ENCODE results near the gene EPHB1. TPM values are rescaled to one million over a fixed set of nuclear protein-coding genes. Genes with fewer than 3 reads are reported as not detected.

Gene EPHB1
- total RNA-seq, 1 experiment from 2014 or later = 7.0 TPM

- ChIA-PET CTCF (interaction anchor here (1.4 to 1.5 kb wide), 2 partner anchors 19 to 102 kb away, joined by 3 to 6 read pairs; no protein-coding TSS in a partner anchor), POLR2A (no interaction called here)
- Mint-ChIP-seq H3K36me3 (no peaks in the 10 kb centered on the region), H3K4me1 (no peaks in the 10 kb centered on the region), H3K27me3 (ENCODE audit: low read depth) (no peaks in the 10 kb centered on the region), H3K4me3 (no peak overlapping the region), H3K27ac (0 out of 2 replicates have a peak overlapping the region, but pooled peaks have one; percentile 4), H3K9me3 (no peaks in the 10 kb centered on the region)
- TF ChIP-seq GABPB1 (CRISPR knock-in tag; IDR thresholded peaks at IDR 0.05) (no peak), ZNF396 (CRISPR knock-in tag; IDR thresholded peaks at IDR 0.05; ENCODE audit: borderline replicate concordance) (no peak), AFF4 (CRISPR knock-in tag; IDR thresholded peaks at IDR 0.05; ENCODE audit: borderline replicate concordance) (no peak), CREM (CRISPR knock-in tag; IDR thresholded peaks at IDR 0.05) (no peak), EMX1 (CRISPR knock-in tag; IDR thresholded peaks at IDR 0.05) (no peak), ZBTB21 (CRISPR knock-in tag; IDR thresholded peaks at IDR 0.05; ENCODE audit: borderline replicate concordance) (no peak), ZNF263 (CRISPR knock-in tag; IDR thresholded peaks at IDR 0.05; ENCODE audit: low read depth) (no peak), IRF1 (CRISPR knock-in tag; IDR thresholded peaks at IDR 0.05) (no peak), NR2C2 (CRISPR knock-in tag; IDR thresholded peaks at IDR 0.05) (no peak), USF1 (CRISPR knock-in tag; IDR thresholded peaks at IDR 0.05) (no peak), ATF2 (CRISPR knock-in tag; IDR thresholded peaks at IDR 0.05; ENCODE audit: borderline replicate concordance, low read depth) (no peak)
- DNase-seq (ENCODE audit: low spot score) = no peak
- no peak for ATAC-seq
Measured at GRCh38 chr3:134857356-134857755, 62.3 kb downstream of the EPHB1 start.

GRCh38 chr3:134857776-134858362 is 62.8 kb downstream of the EPHB1 start:
- CTCF ChIA-PET = interaction anchor here (1.1 to 1.5 kb wide), 4 partner anchors 19 to 217 kb away, joined by 3 to 4 read pairs (median 3); partner anchors contain the start of gene EPHB1
- H3K9me3 Mint-ChIP-seq = no peaks in the 10 kb centered on the region
- POLR2A ChIA-PET = no interaction called here
- H3K4me1 Mint-ChIP-seq = no peaks in the 10 kb centered on the region
- H3K4me3 Mint-ChIP-seq = no peak overlapping the region
- DNase-seq (ENCODE audit: low spot score) = no peak
- no peaks in the 10 kb centered on the region for H3K27me3 Mint-ChIP-seq (ENCODE audit: low read depth)
- no peak for ATAC-seq
- H3K27ac Mint-ChIP-seq = no peak overlapping the region
- H3K36me3 Mint-ChIP-seq = no peaks in the 10 kb centered on the region
- TF ChIP-seq E2F1 (CRISPR knock-in tag; IDR thresholded peaks at IDR 0.05) = no peak
- no peak for TF ChIP-seq ATF6 (CRISPR knock-in tag; IDR thresholded peaks at IDR 0.05)
- TF ChIP-seq ZNF396 (CRISPR knock-in tag; IDR thresholded peaks at IDR 0.05; ENCODE audit: borderline replicate concordance) = no peak
- no peak for TF ChIP-seq PREB (CRISPR knock-in tag; IDR thresholded peaks at IDR 0.05; ENCODE audit: borderline replicate concordance)
- TF ChIP-seq MYBL2 (CRISPR knock-in tag; IDR thresholded peaks at IDR 0.05) = no peak
- no peak for TF ChIP-seq SMAD4 (CRISPR knock-in tag; IDR thresholded peaks at IDR 0.05)
- no peak for TF ChIP-seq GTF2I (CRISPR knock-in tag; conservative IDR thresholded peaks at IDR 0.05)
- no peak for TF ChIP-seq PRDM15 (CRISPR knock-in tag; IDR thresholded peaks at IDR 0.05)
